SK-N-SH treated with all-trans-retinoic acid at 6 μM for 48 hours (cell line): ENCODE data around the gene B4GALT6.

Experiments
- ATAC-seq: fragments of 200-7000 bp; cut with Tn5 transposase; 3 replicates; pipeline ENCODE4 v1.9.1; 2020; ENCODE audit warnings: mild to moderate bottlenecking, moderate library complexity
- ARNTL ChIP-seq: fragments of 450-650 bp; formaldehyde crosslinking; IDR thresholded peaks from 2 replicates; pipeline ENCODE4 v1.5.0; 2020; ENCODE audit warnings: low read depth, mild to moderate bottlenecking, moderate library complexity, borderline replicate concordance
- BACH2 ChIP-seq: fragments of 250-450 bp; sonication (Bioruptor Pico); IDR thresholded peaks from 2 replicates; pipeline ENCODE4 v1.9.0; 2021; ENCODE audit warnings: mild to moderate bottlenecking, borderline replicate concordance
- CREB5 ChIP-seq: fragments of 250-450 bp; sonication (Bioruptor Pico); IDR thresholded peaks from 2 replicates; pipeline ENCODE4 v1.5.1; 2020; ENCODE audit warnings: low read depth, mild to moderate bottlenecking, moderate library complexity
- CSDC2 ChIP-seq: fragments of 250-450 bp; sonication (Bioruptor Pico); IDR thresholded peaks from 2 replicates; pipeline ENCODE4 v1.5.0; 2020; ENCODE audit warnings: mild to moderate bottlenecking, moderate library complexity
- CSRNP3 ChIP-seq: fragments of 250-450 bp; sonication (Bioruptor Pico); IDR thresholded peaks from 2 replicates; pipeline ENCODE4 v1.5.1; 2021; ENCODE audit warnings: mild to moderate bottlenecking, moderate library complexity
- ESRRG ChIP-seq: fragments of 250-450 bp; sonication (Bioruptor Pico); IDR thresholded peaks from 2 replicates; pipeline ENCODE4 v1.6.1; 2021; ENCODE audit warnings: mild to moderate bottlenecking
- GLIS3 ChIP-seq: fragments of 250-450 bp; sonication (Bioruptor Pico); IDR thresholded peaks from 2 replicates; pipeline ENCODE4 v1.5.0; 2020; ENCODE audit warnings: mild to moderate bottlenecking, moderate library complexity
- ISL1 ChIP-seq: fragments of 250-450 bp; sonication (Bioruptor Pico); IDR thresholded peaks from 2 replicates; pipeline ENCODE4 v2.1.2; 2022; ENCODE audit warnings: mild to moderate bottlenecking, moderate library complexity
- PATZ1 ChIP-seq: fragments of 250-450 bp; sonication (Bioruptor Pico); IDR thresholded peaks from 2 replicates; pipeline ENCODE4 v1.8.0; 2020; ENCODE audit warnings: mild to moderate bottlenecking, moderate library complexity, borderline replicate concordance
- POU6F1 ChIP-seq: fragments of 250-450 bp; sonication (Bioruptor Pico); IDR thresholded peaks from 2 replicates; pipeline ENCODE4 v1.8.0; 2021; ENCODE audit warnings: low read depth, mild to moderate bottlenecking, moderate library complexity, borderline replicate concordance
- PPARA ChIP-seq: fragments of 250-450 bp; sonication (Bioruptor Pico); IDR thresholded peaks from 2 replicates; pipeline ENCODE4 v1.5.0; 2020; ENCODE audit warnings: mild to moderate bottlenecking, borderline replicate concordance
- RARB ChIP-seq: fragments of 250-450 bp; sonication (Bioruptor Pico); IDR thresholded peaks from 2 replicates; pipeline ENCODE4 v1.8.0; 2021; ENCODE audit warnings: mild to moderate bottlenecking, moderate library complexity
- SNAI2 ChIP-seq: fragments of 250-450 bp; sonication (Bioruptor Pico); IDR thresholded peaks from 2 replicates; pipeline ENCODE4 v1.5.0; 2020; ENCODE audit warnings: mild to moderate bottlenecking, moderate library complexity
- TCF4 ChIP-seq: fragments of 250-450 bp; sonication (Bioruptor Pico); IDR thresholded peaks from 2 replicates; pipeline ENCODE4 v1.8.0; 2021; ENCODE audit warnings: mild to moderate bottlenecking, moderate library complexity, borderline replicate concordance
- TSHZ2 ChIP-seq: fragments of 250-450 bp; sonication (Bioruptor Pico); IDR thresholded peaks from 2 replicates; pipeline ENCODE4 v1.5.0; 2020; ENCODE audit warnings: mild to moderate bottlenecking, moderate library complexity
- ZFP30 ChIP-seq: fragments of 450-650 bp; formaldehyde crosslinking; IDR thresholded peaks from 2 replicates; pipeline ENCODE4 v1.5.0; 2022; ENCODE audit warnings: mild to moderate bottlenecking, moderate library complexity
- ZNF565 ChIP-seq: fragments of 450-650 bp; formaldehyde crosslinking; conservative IDR thresholded peaks from 2 replicates; pipeline ENCODE4 v1.5.0; 2020; ENCODE audit warnings: low read depth, mild to moderate bottlenecking, moderate library complexity
- ZNF70 ChIP-seq: fragments of 450-650 bp; formaldehyde crosslinking; IDR thresholded peaks from 2 replicates; pipeline ENCODE4 v1.5.0; 2020; ENCODE audit warnings: mild to moderate bottlenecking, moderate library complexity
- ZNF8 ChIP-seq: fragments of 450-650 bp; formaldehyde crosslinking; IDR thresholded peaks from 2 replicates; pipeline ENCODE4 v1.5.0; 2020; ENCODE audit warnings: mild to moderate bottlenecking, moderate library complexity

The B4GALT6 gene

GRCh38 chr18:31723990-31724711, 39.8 kb upstream of the B4GALT6 start:
- ATAC-seq = peak; percentile 72
- no peak for TF ChIP-seq ISL1
- no peak for TF ChIP-seq CSRNP3 (CRISPR knock-in tag)
- no peak for TF ChIP-seq PATZ1 (CRISPR knock-in tag)
- TF ChIP-seq SNAI2 (CRISPR knock-in tag) = no peak
- no peak for TF ChIP-seq CREB5 (CRISPR knock-in tag)
- no peak for TF ChIP-seq ZNF8
- TF ChIP-seq BACH2 = no peak
- TF ChIP-seq ARNTL (CRISPR knock-in tag) = no peak
- no peak for TF ChIP-seq PPARA (CRISPR knock-in tag)

GRCh38 chr18:31723639-31723989, 39.2 kb upstream of the B4GALT6 start:
- TF ChIP-seq ZFP30 (CRISPR knock-in tag) = no peak
- TF ChIP-seq CREB5 (CRISPR knock-in tag) = no peak
- TF ChIP-seq ARNTL (CRISPR knock-in tag) = no peak
- TF ChIP-seq TSHZ2 (CRISPR knock-in tag) = no peak
- no peak for TF ChIP-seq ESRRG (CRISPR knock-in tag)
- TF ChIP-seq CSDC2 (CRISPR knock-in tag) = no peak
- ATAC-seq = no peak

GRCh38 chr18:31722369-31722957, 38.1 kb upstream of the B4GALT6 start:
- peak; percentile 97 for ATAC-seq
- TF ChIP-seq ZNF70 (CRISPR knock-in tag) (no peak), ESRRG (CRISPR knock-in tag) (no peak), GLIS3 (CRISPR knock-in tag) (no peak), SNAI2 (CRISPR knock-in tag) (no peak), ZNF8 (no peak), TCF4 (CRISPR knock-in tag) (no peak), ARNTL (CRISPR knock-in tag) (no peak), RARB (no peak), PPARA (CRISPR knock-in tag) (no peak), CREB5 (CRISPR knock-in tag) (no peak), CSDC2 (CRISPR knock-in tag) (no peak), ISL1 (no peak), ZNF565 (CRISPR knock-in tag) (no peak), POU6F1 (CRISPR knock-in tag) (no peak), CSRNP3 (CRISPR knock-in tag) (no peak)
